ENCODE results near the gene KCNIP4.

Gene KCNIP4

DNA sequence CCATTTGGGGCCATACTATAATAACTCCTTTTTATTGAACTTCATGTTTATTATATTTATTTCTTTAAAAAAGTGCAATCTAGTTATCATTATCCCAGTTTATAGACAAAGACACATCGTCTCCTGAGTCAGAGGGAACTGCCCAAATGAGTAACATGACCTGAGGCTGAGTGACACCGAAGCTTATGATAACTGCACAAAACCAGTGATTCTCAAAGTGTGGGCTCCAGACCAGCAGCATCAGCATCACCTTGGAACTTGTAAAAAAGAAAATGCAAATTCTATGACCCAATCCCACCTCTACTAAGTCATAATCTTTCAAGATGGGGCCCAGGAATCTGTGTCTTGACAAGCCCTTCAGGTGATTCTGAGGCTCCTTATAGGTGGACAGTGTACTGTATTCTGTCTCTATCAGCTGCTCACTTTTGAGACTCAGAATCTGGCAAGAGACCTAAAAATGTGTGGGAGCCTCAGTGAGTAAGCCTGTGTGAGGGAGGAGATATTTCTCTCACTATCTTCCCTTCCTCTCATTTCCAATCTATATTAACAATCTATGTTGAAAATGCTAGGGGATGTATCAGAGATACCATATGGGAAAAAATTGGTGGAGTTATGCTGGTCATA lies 1101.3 kb downstream of the KCNIP4 start:
- no peaks in the 10 kb centered on the region for H3K36me3 ChIP-seq (ENCODE audit: control insufficient read depth in 2 of 2, insufficient read depth in 2 of 2, low read length in 2 of 2)
- H3K4me3 ChIP-seq (ENCODE audit: low read length in 2 of 2): no peak overlapping the region
- no peaks in the 10 kb centered on the region for H3K4me1 ChIP-seq (ENCODE audit: control insufficient read depth, insufficient read depth, low read length)
- no peak overlapping the region for H3K27ac ChIP-seq (ENCODE audit: low read length)
- no peaks in the 10 kb centered on the region for H3K27me3 ChIP-seq (ENCODE audit: control insufficient read depth in 1 of 2, insufficient read depth in 2 of 2, low read length in 2 of 2)
- peaks cover 0 to 2% of the 10 kb centered on the region in 2 donors for H3K9me3 ChIP-seq (ENCODE audit: control insufficient read depth in 2 of 2, low read length in 2 of 2)
- H3K9ac ChIP-seq (ENCODE audit: low read length in 2 of 2): no peak overlapping the region

DNA sequence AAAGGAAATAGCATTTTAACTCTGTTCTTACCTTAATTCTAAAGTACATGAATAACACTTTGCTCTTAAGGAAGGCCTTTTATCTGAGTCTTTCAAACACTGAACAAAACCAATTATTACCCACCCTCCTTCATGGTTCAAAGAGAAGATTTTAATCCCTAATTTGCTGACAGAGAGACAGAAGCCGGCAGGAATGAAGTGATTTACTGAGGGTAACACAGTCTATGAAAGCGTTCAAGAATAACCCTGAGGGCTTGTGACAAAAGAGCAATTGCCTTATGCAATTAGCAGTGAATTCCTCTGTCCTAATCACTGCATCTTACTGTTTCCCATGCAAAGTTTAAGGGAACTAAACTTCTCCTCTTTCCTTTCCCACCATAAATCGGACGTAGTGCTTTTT lies 1104.3 kb downstream of the KCNIP4 start:
- H3K36me3 ChIP-seq (ENCODE audit: control insufficient read depth in 2 of 2, insufficient read depth in 2 of 2, low read length in 2 of 2): no peaks in the 10 kb centered on the region
- H3K4me3 ChIP-seq (ENCODE audit: low read length in 2 of 2): no peak overlapping the region
- no peaks in the 10 kb centered on the region for H3K4me1 ChIP-seq (ENCODE audit: control insufficient read depth, insufficient read depth, low read length)
- H3K9ac ChIP-seq (ENCODE audit: low read length in 2 of 2): no peak overlapping the region
- H3K27me3 ChIP-seq (ENCODE audit: control insufficient read depth in 1 of 2, insufficient read depth in 2 of 2, low read length in 2 of 2): no peaks in the 10 kb centered on the region
- H3K27ac ChIP-seq (ENCODE audit: low read length): no peak overlapping the region
- no peaks in the 10 kb centered on the region for H3K9me3 ChIP-seq (ENCODE audit: control insufficient read depth in 2 of 2, low read length in 2 of 2)

DNA sequence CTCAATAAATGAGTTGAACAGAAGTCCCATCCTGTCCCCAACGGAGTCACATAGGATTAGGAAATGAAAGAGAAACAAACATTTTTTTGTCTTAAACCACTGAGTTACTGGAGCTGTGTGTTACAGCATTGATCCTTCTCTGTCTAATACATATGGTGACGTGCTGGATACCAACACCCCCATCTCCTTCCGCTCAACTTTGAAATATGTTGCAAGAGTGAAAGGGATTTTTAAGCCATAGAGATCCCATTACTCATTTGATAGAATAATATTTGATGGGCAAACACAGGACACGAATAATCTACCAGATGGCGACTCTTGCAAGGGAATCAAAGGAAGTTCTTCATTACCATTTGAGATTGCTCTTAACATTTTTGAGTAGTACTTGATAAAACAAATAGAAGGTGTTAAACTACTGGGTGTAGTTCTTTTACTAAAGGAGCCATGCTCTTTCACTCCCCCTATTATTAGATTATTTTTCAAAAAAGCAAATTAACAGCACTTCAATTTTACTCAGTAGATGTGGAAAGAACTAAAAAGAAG lies 1107.9 kb downstream of the KCNIP4 start:
- H3K4me1 ChIP-seq (ENCODE audit: control insufficient read depth, insufficient read depth, low read length): no peaks in the 10 kb centered on the region
- H3K4me3 ChIP-seq (ENCODE audit: low read length in 2 of 2): no peak overlapping the region
- H3K27me3 ChIP-seq (ENCODE audit: control insufficient read depth in 1 of 2, insufficient read depth in 2 of 2, low read length in 2 of 2): no peaks in the 10 kb centered on the region
- no peaks in the 10 kb centered on the region for H3K36me3 ChIP-seq (ENCODE audit: control insufficient read depth in 2 of 2, insufficient read depth in 2 of 2, low read length in 2 of 2)
- H3K27ac ChIP-seq (ENCODE audit: low read length): no peak overlapping the region
- H3K9ac ChIP-seq (ENCODE audit: low read length in 2 of 2): no peak overlapping the region
- no peaks in the 10 kb centered on the region for H3K9me3 ChIP-seq (ENCODE audit: control insufficient read depth in 2 of 2, low read length in 2 of 2)

DNA sequence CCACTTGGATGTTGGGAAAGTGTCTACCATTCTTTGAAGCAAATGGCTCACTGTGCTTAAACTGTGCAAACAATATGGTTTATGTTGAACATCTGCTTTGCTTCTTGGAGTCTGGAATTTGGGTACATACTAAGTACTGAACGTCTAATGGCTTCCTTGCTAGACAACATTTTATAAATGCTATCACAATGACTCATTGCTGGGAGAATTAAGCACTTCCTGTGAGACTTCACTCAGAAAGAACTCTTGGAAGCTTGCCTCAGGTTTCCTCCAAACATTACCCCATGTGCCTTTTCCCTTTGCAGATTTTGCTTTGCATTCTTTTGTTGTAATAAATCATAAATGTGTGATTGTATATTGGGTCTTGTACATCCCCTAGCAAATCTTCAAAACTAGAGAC lies 1108.6 kb downstream of the KCNIP4 start:
- no peaks in the 10 kb centered on the region for H3K27me3 ChIP-seq (ENCODE audit: control insufficient read depth in 1 of 2, insufficient read depth in 2 of 2, low read length in 2 of 2)
- no peak overlapping the region for H3K27ac ChIP-seq (ENCODE audit: low read length)
- no peaks in the 10 kb centered on the region for H3K9me3 ChIP-seq (ENCODE audit: control insufficient read depth in 2 of 2, low read length in 2 of 2)
- no peak overlapping the region for H3K4me3 ChIP-seq (ENCODE audit: low read length in 2 of 2)
- H3K36me3 ChIP-seq (ENCODE audit: control insufficient read depth in 2 of 2, insufficient read depth in 2 of 2, low read length in 2 of 2): no peaks in the 10 kb centered on the region
- H3K9ac ChIP-seq (ENCODE audit: low read length in 2 of 2): no peak overlapping the region
- H3K4me1 ChIP-seq (ENCODE audit: control insufficient read depth, insufficient read depth, low read length): no peaks in the 10 kb centered on the region

DNA sequence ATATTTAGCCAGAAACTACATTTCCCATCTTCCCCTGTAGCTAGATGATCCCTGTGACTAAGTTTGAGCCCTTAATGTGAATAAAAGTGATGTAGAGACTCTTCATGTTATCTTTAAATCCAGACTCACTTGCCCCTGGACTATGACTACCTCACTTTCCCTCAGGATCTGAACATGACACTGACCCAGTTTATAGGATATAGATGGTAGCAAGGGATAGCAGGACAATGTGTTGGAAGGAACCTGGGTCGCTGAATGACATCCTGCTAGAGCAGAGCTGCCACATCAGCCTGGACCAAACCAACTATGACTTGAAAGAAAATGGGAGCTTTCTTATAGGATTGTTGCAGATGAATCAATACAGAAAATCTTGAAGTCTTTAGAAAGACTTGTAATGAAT lies 1110.1 kb downstream of the KCNIP4 start:
- Histone ChIP-seq H3K4me1 (ENCODE audit: control insufficient read depth, insufficient read depth, low read length) (no peaks in the 10 kb centered on the region), H3K4me3 (ENCODE audit: low read length in 2 of 2) (no peak overlapping the region), H3K9me3 (ENCODE audit: control insufficient read depth in 2 of 2, low read length in 2 of 2) (no peaks in the 10 kb centered on the region), H3K27ac (ENCODE audit: low read length) (no peak overlapping the region), H3K9ac (ENCODE audit: low read length in 2 of 2) (no peak overlapping the region), H3K36me3 (ENCODE audit: control insufficient read depth in 2 of 2, insufficient read depth in 2 of 2, low read length in 2 of 2) (no peaks in the 10 kb centered on the region), H3K27me3 (ENCODE audit: control insufficient read depth in 1 of 2, insufficient read depth in 2 of 2, low read length in 2 of 2) (no peaks in the 10 kb centered on the region)

DNA sequence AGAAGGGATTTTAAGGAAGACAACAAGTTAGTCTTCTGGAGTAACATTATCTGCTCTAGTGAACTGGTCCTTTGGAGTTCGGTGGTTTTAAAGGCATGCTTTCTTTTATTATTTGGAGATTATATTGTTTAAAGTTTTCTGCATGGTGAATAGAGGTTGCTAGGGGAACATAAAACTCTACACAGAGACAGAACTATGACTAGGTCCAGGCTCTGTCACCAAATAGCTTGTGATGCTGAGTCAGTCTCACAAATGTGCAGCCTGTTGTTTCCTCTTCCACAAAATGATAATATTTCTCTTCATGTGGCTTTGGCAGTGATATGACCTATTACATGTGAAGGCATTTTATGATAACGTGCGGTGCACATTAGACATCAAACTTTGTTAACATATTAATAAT lies 1115.7 kb downstream of the KCNIP4 start:
- H3K4me3 ChIP-seq (ENCODE audit: low read length in 2 of 2): no peak overlapping the region
- H3K4me1 ChIP-seq (ENCODE audit: control insufficient read depth, insufficient read depth, low read length): no peaks in the 10 kb centered on the region
- H3K27ac ChIP-seq (ENCODE audit: low read length): no peak overlapping the region
- H3K9ac ChIP-seq (ENCODE audit: low read length in 2 of 2): no peak overlapping the region
- H3K36me3 ChIP-seq (ENCODE audit: control insufficient read depth in 2 of 2, insufficient read depth in 2 of 2, low read length in 2 of 2): no peaks in the 10 kb centered on the region
- H3K27me3 ChIP-seq (ENCODE audit: control insufficient read depth in 1 of 2, insufficient read depth in 2 of 2, low read length in 2 of 2): no peaks in the 10 kb centered on the region
- H3K9me3 ChIP-seq (ENCODE audit: control insufficient read depth in 2 of 2, low read length in 2 of 2): no peaks in the 10 kb centered on the region

DNA sequence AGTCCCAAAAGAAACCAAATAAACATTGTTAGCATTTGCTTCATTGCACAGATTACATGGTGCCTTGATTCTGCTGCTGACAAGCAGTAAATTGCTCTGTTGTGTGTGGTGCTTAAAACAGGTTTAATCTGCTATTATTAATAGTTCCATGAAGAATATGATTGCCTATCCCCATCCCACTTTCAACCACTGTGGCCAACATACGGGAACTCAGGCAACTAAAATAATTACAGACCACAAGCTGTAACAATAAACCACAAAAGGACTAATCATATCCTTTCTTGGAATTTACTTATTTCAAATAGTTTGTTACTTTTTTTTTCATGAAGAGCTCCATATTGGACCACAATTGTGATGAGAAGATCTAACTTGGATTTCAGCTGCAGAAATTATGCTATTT lies 1116.8 kb downstream of the KCNIP4 start:
- Histone ChIP-seq H3K4me3 (ENCODE audit: low read length in 2 of 2) (no peak overlapping the region), H3K27me3 (ENCODE audit: control insufficient read depth in 1 of 2, insufficient read depth in 2 of 2, low read length in 2 of 2) (no peaks in the 10 kb centered on the region), H3K9me3 (ENCODE audit: control insufficient read depth in 2 of 2, low read length in 2 of 2) (no peaks in the 10 kb centered on the region), H3K27ac (ENCODE audit: low read length) (no peak overlapping the region), H3K36me3 (ENCODE audit: control insufficient read depth in 2 of 2, insufficient read depth in 2 of 2, low read length in 2 of 2) (no peaks in the 10 kb centered on the region), H3K9ac (ENCODE audit: low read length in 2 of 2) (no peak overlapping the region), H3K4me1 (ENCODE audit: control insufficient read depth, insufficient read depth, low read length) (no peaks in the 10 kb centered on the region)

DNA sequence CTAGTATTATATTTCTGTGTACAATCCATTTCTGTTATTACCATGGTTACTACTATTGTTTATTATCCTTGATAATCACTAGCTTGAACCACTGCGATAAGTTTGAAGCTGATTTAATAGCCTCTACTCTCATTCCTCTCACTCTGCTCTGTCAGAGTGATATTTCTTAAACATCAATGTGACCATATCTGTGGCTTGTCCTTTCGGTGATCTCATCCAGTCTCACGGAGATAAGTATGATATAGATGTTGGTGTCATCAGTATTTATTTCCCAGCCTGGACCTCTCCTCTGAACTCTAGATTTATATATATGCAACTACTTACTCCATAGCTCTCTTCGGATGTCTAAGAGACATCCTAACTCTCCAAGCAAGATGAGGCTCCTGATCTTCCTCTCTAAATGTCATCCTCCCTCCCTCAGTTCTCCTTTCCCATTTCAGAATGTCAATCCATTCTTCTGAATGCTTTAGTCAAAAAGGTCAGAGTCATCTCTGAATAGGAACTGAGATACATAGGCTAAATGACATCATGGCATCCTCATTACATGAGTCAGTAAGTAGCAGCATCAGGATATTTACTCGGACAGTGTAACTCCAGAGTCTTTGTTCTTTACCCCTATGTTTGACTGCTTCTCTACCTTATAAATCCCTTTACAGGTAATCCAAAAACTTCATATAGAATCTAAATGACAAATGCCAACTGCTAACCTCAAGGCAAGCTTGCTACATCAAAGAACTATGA lies 1118.8 kb downstream of the KCNIP4 start:
- H3K4me3 ChIP-seq (ENCODE audit: low read length in 2 of 2): no peak overlapping the region
- no peaks in the 10 kb centered on the region for H3K4me1 ChIP-seq (ENCODE audit: control insufficient read depth, insufficient read depth, low read length)
- H3K27ac ChIP-seq (ENCODE audit: low read length): no peak overlapping the region
- H3K36me3 ChIP-seq (ENCODE audit: control insufficient read depth in 2 of 2, insufficient read depth in 2 of 2, low read length in 2 of 2): no peaks in the 10 kb centered on the region
- no peak overlapping the region for H3K9ac ChIP-seq (ENCODE audit: low read length in 2 of 2)
- H3K9me3 ChIP-seq (ENCODE audit: control insufficient read depth in 2 of 2, low read length in 2 of 2): no peaks in the 10 kb centered on the region
- H3K27me3 ChIP-seq (ENCODE audit: control insufficient read depth in 1 of 2, insufficient read depth in 2 of 2, low read length in 2 of 2): no peaks in the 10 kb centered on the region

DNA sequence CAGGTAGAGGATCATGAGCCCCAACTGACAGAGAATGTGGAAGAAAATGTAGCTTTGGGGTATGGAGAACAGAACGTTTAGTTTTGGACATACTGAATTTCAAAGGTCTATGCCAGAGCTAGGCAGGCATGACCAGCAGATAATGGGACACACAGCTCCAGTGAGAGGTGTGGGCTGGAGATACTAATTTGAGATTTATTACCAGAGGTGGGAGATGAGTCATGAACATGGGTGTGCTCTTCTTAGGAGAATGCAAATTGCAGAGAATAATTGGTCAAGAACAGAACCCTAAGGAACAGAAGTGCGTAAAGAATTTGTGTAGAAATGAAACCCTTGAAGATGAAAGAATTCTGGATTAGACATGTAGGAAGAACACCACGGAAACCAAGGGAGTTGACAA lies 1123.1 kb downstream of the KCNIP4 start:
- Histone ChIP-seq H3K27me3 (ENCODE audit: control insufficient read depth in 1 of 2, insufficient read depth in 2 of 2, low read length in 2 of 2) (no peaks in the 10 kb centered on the region), H3K27ac (ENCODE audit: low read length) (no peak overlapping the region), H3K36me3 (ENCODE audit: control insufficient read depth in 2 of 2, insufficient read depth in 2 of 2, low read length in 2 of 2) (no peaks in the 10 kb centered on the region), H3K9ac (ENCODE audit: low read length in 2 of 2) (no peak overlapping the region), H3K9me3 (ENCODE audit: control insufficient read depth in 2 of 2, low read length in 2 of 2) (no peaks in the 10 kb centered on the region), H3K4me1 (ENCODE audit: control insufficient read depth, insufficient read depth, low read length) (no peaks in the 10 kb centered on the region), H3K4me3 (ENCODE audit: low read length in 2 of 2) (no peak overlapping the region)

DNA sequence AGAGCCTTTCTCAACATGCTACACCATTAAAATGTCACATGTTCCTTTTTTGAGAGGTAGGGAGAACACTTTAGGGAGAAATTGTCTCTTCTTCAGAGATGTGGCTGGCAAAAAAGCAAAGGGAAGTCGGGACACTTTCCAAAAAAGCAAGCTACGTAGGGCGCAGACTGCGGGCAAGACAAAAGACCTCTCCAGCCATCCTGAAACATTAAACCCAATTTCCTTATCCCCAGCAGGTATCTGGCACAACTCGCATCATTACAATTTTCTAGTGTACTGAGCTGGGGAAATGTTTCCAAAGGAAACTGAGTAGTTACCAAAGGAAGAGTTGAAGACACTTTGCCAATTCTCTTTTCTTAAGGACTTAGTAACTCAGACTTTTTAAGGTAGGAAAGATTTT lies 1132.3 kb downstream of the KCNIP4 start:
- Histone ChIP-seq H3K9me3 (ENCODE audit: control insufficient read depth in 2 of 2, low read length in 2 of 2) (no peaks in the 10 kb centered on the region), H3K36me3 (ENCODE audit: control insufficient read depth in 2 of 2, insufficient read depth in 2 of 2, low read length in 2 of 2) (no peaks in the 10 kb centered on the region), H3K4me1 (ENCODE audit: control insufficient read depth, insufficient read depth, low read length) (no peaks in the 10 kb centered on the region), H3K9ac (ENCODE audit: low read length in 2 of 2) (no peak overlapping the region), H3K4me3 (ENCODE audit: low read length in 2 of 2) (no peak overlapping the region), H3K27ac (ENCODE audit: low read length) (no peak overlapping the region), H3K27me3 (ENCODE audit: control insufficient read depth in 1 of 2, insufficient read depth in 2 of 2, low read length in 2 of 2) (no peaks in the 10 kb centered on the region)

DNA sequence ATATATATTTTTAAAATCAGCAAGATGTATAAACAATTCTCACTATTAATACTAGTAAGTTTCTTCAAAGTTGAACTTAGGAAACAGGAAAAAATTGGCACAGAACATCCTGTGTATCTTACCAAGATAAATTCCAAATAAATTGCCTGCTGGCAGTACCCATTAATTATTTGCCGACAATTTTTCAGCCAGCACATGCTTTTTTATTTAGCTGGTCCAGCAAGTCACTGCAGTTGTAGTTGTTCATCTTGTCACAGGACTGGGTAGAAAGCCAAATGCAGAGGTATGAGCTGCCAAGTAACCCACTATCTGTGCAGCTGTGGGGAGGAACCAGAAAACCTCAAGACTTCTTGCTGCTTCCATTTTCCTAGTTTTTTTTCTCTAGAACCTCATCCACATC lies 1134.9 kb downstream of the KCNIP4 start:
- H3K4me1 ChIP-seq (ENCODE audit: control insufficient read depth, insufficient read depth, low read length): no peaks in the 10 kb centered on the region
- no peak overlapping the region for H3K4me3 ChIP-seq (ENCODE audit: low read length in 2 of 2)
- no peaks in the 10 kb centered on the region for H3K36me3 ChIP-seq (ENCODE audit: control insufficient read depth in 2 of 2, insufficient read depth in 2 of 2, low read length in 2 of 2)
- no peaks in the 10 kb centered on the region for H3K27me3 ChIP-seq (ENCODE audit: control insufficient read depth in 1 of 2, insufficient read depth in 2 of 2, low read length in 2 of 2)
- H3K9me3 ChIP-seq (ENCODE audit: control insufficient read depth in 2 of 2, low read length in 2 of 2): no peaks in the 10 kb centered on the region
- H3K27ac ChIP-seq (ENCODE audit: low read length): no peak overlapping the region
- no peak overlapping the region for H3K9ac ChIP-seq (ENCODE audit: low read length in 2 of 2)
